Progenitor cell of endocrine pancreas (in vitro differentiated cells): ENCODE measurements around the gene HDAC1. TPM values are rescaled to one million over a fixed set of nuclear protein-coding genes. Genes with fewer than 3 reads are reported as not detected.

ENCODE experiments used
- DNase-seq: peaks from one replicate; pipeline ENCODE4 v3.0.0; 2021; ENCODE audit warnings: low spot score; ENCODE audit not compliant: unreplicated experiment
- H3K27ac Mint-ChIP-seq: 2 replicates; pipeline ENCODE4 v1.8.0; 2021; ENCODE audit warnings: mild to moderate bottlenecking, moderate library complexity, mixed read lengths
- H3K27me3 Mint-ChIP-seq: 2 replicates; pipeline ENCODE4 v1.8.0; 2021; ENCODE audit warnings: mixed read lengths
- H3K36me3 Mint-ChIP-seq: 2 replicates; pipeline ENCODE4 v1.8.0; 2022; ENCODE audit warnings: mixed read lengths; ENCODE audit not compliant: insufficient read depth
- H3K4me1 Mint-ChIP-seq: 2 replicates; pipeline ENCODE4 v1.8.0; 2021; ENCODE audit warnings: low read depth, mixed read lengths
- H3K4me3 Mint-ChIP-seq: 2 replicates; pipeline ENCODE4 v1.8.0; 2021; ENCODE audit warnings: low read depth, mild to moderate bottlenecking, moderate library complexity, mixed read lengths
- H3K9me3 Mint-ChIP-seq: 2 replicates; pipeline ENCODE4 v1.8.0; 2021; ENCODE audit warnings: low read depth, mixed read lengths
- CTCF ChIP-seq: fragments of 200-600 bp; sonication (generic); IDR thresholded peaks from one replicate; pipeline ENCODE4 v1.5.0; 2021; ENCODE audit warnings: antibody characterized with exemption, mild to moderate bottlenecking; ENCODE audit not compliant: unreplicated experiment
- total RNA-seq: library from RNA; stranded (reverse); gene quantifications from 2 replicates; pipeline ENCODE4 v1.2.1, GENCODE V29; 2021

Gene HDAC1
- total RNA-seq, 1 donor from 2014 or later, result 197 TPM

GRCh38 chr1:32336591-32336932, 44.7 kb downstream of the HDAC1 start:
- Mint-ChIP-seq H3K4me3 (peak overlapping the region; percentile 67), H3K36me3 (peaks cover 16% of the 10 kb centered on the region), H3K9me3 (no peaks in the 10 kb centered on the region), H3K27ac (peak overlapping the region; percentile 91), H3K27me3 (peaks cover 13% of the 10 kb centered on the region), H3K4me1 (peaks cover 40% of the 10 kb centered on the region)
- DNase-seq, result no peak
- no peak for TF ChIP-seq CTCF

- Mint-ChIP-seq H3K27me3 (peaks cover 13% of the 10 kb centered on the region), H3K36me3 (peaks cover 14% of the 10 kb centered on the region), H3K27ac (peak overlapping the region; percentile 91), H3K4me3 (peak overlapping the region; percentile 67), H3K4me1 (peaks cover 37% of the 10 kb centered on the region), H3K9me3 (no peaks in the 10 kb centered on the region)
- no peak for DNase-seq
- no peak for TF ChIP-seq CTCF
Observed at GRCh38 chr1:32336963-32337675, 45.2 kb downstream of the HDAC1 start.

GRCh38 chr1:32337855-32338636, 46.2 kb downstream of the HDAC1 start:
- no peaks in the 10 kb centered on the region for H3K9me3 Mint-ChIP-seq
- no peak for TF ChIP-seq CTCF
- peaks cover 29% of the 10 kb centered on the region for H3K4me1 Mint-ChIP-seq
- peaks cover 13% of the 10 kb centered on the region for H3K27me3 Mint-ChIP-seq
- peak overlapping the region; percentile 87 for H3K27ac Mint-ChIP-seq
- H3K36me3 Mint-ChIP-seq, result peaks cover 13% of the 10 kb centered on the region
- no peak for DNase-seq
- H3K4me3 Mint-ChIP-seq, result peak overlapping the region; percentile 19

- Mint-ChIP-seq H3K27me3 (peaks cover 13% of the 10 kb centered on the region), H3K27ac (peak overlapping the region; percentile 87), H3K4me3 (peak overlapping the region; percentile 19), H3K9me3 (no peaks in the 10 kb centered on the region), H3K4me1 (peaks cover 23% of the 10 kb centered on the region), H3K36me3 (peaks cover 9% of the 10 kb centered on the region)
- no peak for TF ChIP-seq CTCF
- no peak for DNase-seq
Observed at GRCh38 chr1:32338637-32339145, 46.8 kb downstream of the HDAC1 start.

- Mint-ChIP-seq H3K4me3 (no peak overlapping the region), H3K27ac (no peak overlapping the region)
- no peak for DNase-seq
Observed at GRCh38 chr1:32339363-32339978, 47.6 kb downstream of the HDAC1 start.

More at GRCh38 chr1:32339363-32339978, 47.6 kb downstream of the HDAC1 start:
- Mint-ChIP-seq H3K36me3 (peaks cover 5% of the 10 kb centered on the region), H3K4me1 (peaks cover 17% of the 10 kb centered on the region), H3K27me3 (peaks cover 13% of the 10 kb centered on the region), H3K9me3 (no peaks in the 10 kb centered on the region)
- TF ChIP-seq CTCF, result no peak
